ENCODE measurements around the gene KIF22.

- TF ChIP-seq GATA3 (IDR thresholded peaks at IDR 0.05; ENCODE audit: low read depth, low read length) = no peak
- no peak for TF ChIP-seq GATA2 (IDR thresholded peaks at IDR 0.05; ENCODE audit: low read depth, low read length)
These were observed 25.2 kb upstream of the KIF22 start for GRCh38 chr16:29765167-29766032.

Measured in SH-SY5Y (cell line).